Neural progenitor cell (in vitro differentiated cells): ENCODE measurements around the gene TSC22D3. TPM values are rescaled to one million over a fixed set of nuclear protein-coding genes. Genes with fewer than 3 reads are reported as not detected.

Experiments
- DNase-seq: peaks from one replicate; pipeline ENCODE4 v3.0.0-alpha.2; 2016; ENCODE audit warnings: low spot score
- H2AFZ ChIP-seq: fragments of 200-600 bp; sonication (generic); replicated peaks from 2 replicates; pipeline ENCODE4 v1.6.1; 2016; ENCODE audit warnings: antibody characterized with exemption
- H3F3A ChIP-seq: fragments of 200-600 bp; sonication (generic); 2 replicates; pipeline ENCODE4 v1.6.1; 2016; ENCODE audit warnings: antibody characterized with exemption, low read depth
- H3K27ac ChIP-seq: fragments of 200-600 bp; sonication (generic); 2 replicates; pipeline ENCODE4 v1.5.1; 2016; ENCODE audit warnings: mild to moderate bottlenecking
- H3K27me3 ChIP-seq: fragments of 200-600 bp; sonication (generic); 2 replicates; pipeline ENCODE4 v1.6.1; 2016; ENCODE audit warnings: mild to moderate bottlenecking, moderate library complexity
- H3K36me3 ChIP-seq: fragments of 200-600 bp; sonication (generic); 2 replicates; pipeline ENCODE4 v1.5.1; 2016
- H3K4me1 ChIP-seq: fragments of 200-600 bp; sonication (generic); 2 replicates; pipeline ENCODE4 v1.6.1; 2016; ENCODE audit warnings: mixed run types
- H3K4me2 ChIP-seq: fragments of 200-600 bp; sonication (generic); 2 replicates; pipeline ENCODE4 v1.6.1; 2016
- H3K4me3 ChIP-seq: fragments of 200-600 bp; sonication (generic); 2 replicates; pipeline ENCODE4 v1.5.1; 2016
- H3K79me2 ChIP-seq: fragments of 200-600 bp; sonication (generic); 2 replicates; pipeline ENCODE4 v1.6.1; 2016; ENCODE audit warnings: low read depth
- H3K9ac ChIP-seq: fragments of 200-600 bp; sonication (generic); 2 replicates; pipeline ENCODE4 v1.6.1; 2016
- H3K9me3 ChIP-seq: fragments of 200-600 bp; sonication (generic); 2 replicates; pipeline ENCODE4 v1.5.1; 2016; ENCODE audit warnings: low read depth
- H4K20me1 ChIP-seq: fragments of 200-600 bp; sonication (generic); 2 replicates; pipeline ENCODE4 v1.6.1; 2016; ENCODE audit warnings: low read depth
- H3K27ac Mint-ChIP-seq: 3 replicates; pipeline ENCODE4 v1.8.0; 2021; ENCODE audit warnings: mixed read lengths
- H3K27me3 Mint-ChIP-seq: 2 replicates; pipeline ENCODE4 v1.8.0; 2022; ENCODE audit warnings: low read depth, mild to moderate bottlenecking, inconsistent platforms, moderate library complexity, mixed read lengths; ENCODE audit not compliant: insufficient read depth
- H3K36me3 Mint-ChIP-seq: 3 replicates; pipeline ENCODE4 v1.8.0; 2021; ENCODE audit warnings: mixed read lengths
- H3K4me1 Mint-ChIP-seq: 3 replicates; pipeline ENCODE4 v1.8.0; 2021; ENCODE audit warnings: mixed read lengths
- H3K4me3 Mint-ChIP-seq: 3 replicates; pipeline ENCODE4 v1.8.0; 2021; ENCODE audit warnings: mild to moderate bottlenecking, moderate library complexity, mixed read lengths
- H3K9me3 Mint-ChIP-seq: 3 replicates; pipeline ENCODE4 v1.8.0; 2020; ENCODE audit warnings: mixed read lengths
- EZH2 ChIP-seq: fragments of 200-600 bp; sonication (generic); IDR thresholded peaks from 2 replicates; pipeline ENCODE4 v1.6.1; 2017; ENCODE audit warnings: antibody characterized with exemption, mild to moderate bottlenecking, moderate library complexity
- EZH2phosphoT487 ChIP-seq: fragments of 200-600 bp; sonication (generic); IDR thresholded peaks from 2 replicates; pipeline ENCODE4 v1.6.1; 2017; ENCODE audit warnings: antibody characterized with exemption
- total RNA-seq: library from RNA; depleted of rRNA; stranded (reverse); fragments of >200 nt; gene quantifications from 2 replicates; pipeline ENCODE4 v1.2.3, GENCODE V29; 2015; ENCODE audit warnings: low replicate concordance
- TF ChIP-seq, protein P1 (sequence below): fragments of 200-600 bp; sonication (generic); IDR thresholded peaks from 2 replicates; pipeline ENCODE4 v1.5.1; 2017; ENCODE audit warnings: antibody characterized with exemption, mild to moderate bottlenecking

TSC22D3 gene
- total RNA-seq, 1 donor from 2014 or later: 44.9 TPM

DNA sequence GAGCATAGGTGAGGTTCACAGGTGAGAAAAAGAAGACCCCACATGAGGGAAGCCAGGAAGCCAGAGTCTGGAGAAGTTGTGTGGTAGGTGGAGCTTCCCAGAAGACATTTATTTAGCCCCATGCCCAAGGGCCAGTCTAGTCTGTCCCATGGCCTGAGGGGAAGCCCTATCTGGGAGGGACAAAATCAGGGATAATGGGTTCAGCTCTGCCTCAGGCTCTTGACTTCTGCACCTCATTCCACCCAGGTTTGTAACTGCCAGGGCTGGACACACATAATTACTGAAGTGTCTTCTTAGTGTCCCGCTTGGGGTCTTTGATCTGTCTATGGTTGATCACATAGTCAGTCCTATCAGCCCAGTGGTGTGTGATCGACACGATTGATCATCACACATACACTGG, 36.0 kb downstream of the TSC22D3 start:
- Histone ChIP-seq H3K27me3 (no peaks in the 10 kb centered on the region), H3K9me3 (no peaks in the 10 kb centered on the region), H3K4me2 (no peak overlapping the region), H3K36me3 (no peaks in the 10 kb centered on the region), H3K9ac (no peak overlapping the region), H4K20me1 (no peaks in the 10 kb centered on the region), H3K79me2 (no peaks in the 10 kb centered on the region), H3K27ac (no peak overlapping the region), H3K4me1 (peaks cover 26% of the 10 kb centered on the region), H3K4me3 (no peak overlapping the region), H2AFZ (no peak overlapping the region), H3F3A (peaks cover 14% of the 10 kb centered on the region)
- Mint-ChIP-seq H3K4me1 (peaks cover 34% of the 10 kb centered on the region), H3K4me3 (no peak overlapping the region), H3K27me3 (peaks cover 13% of the 10 kb centered on the region), H3K9me3 (no peaks in the 10 kb centered on the region), H3K27ac (no peak overlapping the region), H3K36me3 (no peaks in the 10 kb centered on the region)
- no peak for DNase-seq
- no peak for TF ChIP-seq EZH2phosphoT487
- TF ChIP-seq EZH2: no peak
- TF ChIP-seq, protein P1, sequence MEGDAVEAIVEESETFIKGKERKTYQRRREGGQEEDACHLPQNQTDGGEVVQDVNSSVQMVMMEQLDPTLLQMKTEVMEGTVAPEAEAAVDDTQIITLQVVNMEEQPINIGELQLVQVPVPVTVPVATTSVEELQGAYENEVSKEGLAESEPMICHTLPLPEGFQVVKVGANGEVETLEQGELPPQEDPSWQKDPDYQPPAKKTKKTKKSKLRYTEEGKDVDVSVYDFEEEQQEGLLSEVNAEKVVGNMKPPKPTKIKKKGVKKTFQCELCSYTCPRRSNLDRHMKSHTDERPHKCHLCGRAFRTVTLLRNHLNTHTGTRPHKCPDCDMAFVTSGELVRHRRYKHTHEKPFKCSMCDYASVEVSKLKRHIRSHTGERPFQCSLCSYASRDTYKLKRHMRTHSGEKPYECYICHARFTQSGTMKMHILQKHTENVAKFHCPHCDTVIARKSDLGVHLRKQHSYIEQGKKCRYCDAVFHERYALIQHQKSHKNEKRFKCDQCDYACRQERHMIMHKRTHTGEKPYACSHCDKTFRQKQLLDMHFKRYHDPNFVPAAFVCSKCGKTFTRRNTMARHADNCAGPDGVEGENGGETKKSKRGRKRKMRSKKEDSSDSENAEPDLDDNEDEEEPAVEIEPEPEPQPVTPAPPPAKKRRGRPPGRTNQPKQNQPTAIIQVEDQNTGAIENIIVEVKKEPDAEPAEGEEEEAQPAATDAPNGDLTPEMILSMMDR: no peak

DNA sequence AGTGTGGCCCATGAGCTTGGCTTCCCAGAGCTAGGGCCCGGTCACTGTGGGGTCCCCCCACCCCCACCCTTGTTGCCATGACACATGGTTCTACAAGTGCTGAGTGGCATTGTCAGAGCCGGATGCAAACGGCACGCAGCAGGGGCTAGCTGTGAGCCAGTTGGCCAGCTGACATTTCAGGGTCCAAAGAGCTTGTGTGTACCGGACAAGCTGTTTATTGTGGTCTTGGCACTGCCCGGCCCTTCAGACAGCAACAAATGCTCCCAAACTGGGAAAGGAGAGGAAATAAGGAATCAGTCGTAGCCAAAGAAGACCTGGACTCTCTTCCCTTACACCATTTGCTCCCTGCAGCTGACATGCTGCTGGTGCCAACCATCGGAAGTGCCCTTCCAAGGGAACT, 36.8 kb downstream of the TSC22D3 start:
- H3K9ac ChIP-seq: no peak overlapping the region
- no peak overlapping the region for H3K4me2 ChIP-seq
- H3K4me1 ChIP-seq: peaks cover 26% of the 10 kb centered on the region
- H2AFZ ChIP-seq: no peak overlapping the region
- H3K27ac ChIP-seq: no peak overlapping the region
- Mint-ChIP-seq H3K9me3 (no peaks in the 10 kb centered on the region), H3K27me3 (peaks cover 13% of the 10 kb centered on the region), H3K27ac (no peak overlapping the region), H3K4me1 (peaks cover 34% of the 10 kb centered on the region), H3K36me3 (no peaks in the 10 kb centered on the region), H3K4me3 (no peak overlapping the region)
- DNase-seq: no peak
- no peaks in the 10 kb centered on the region for H4K20me1 ChIP-seq
- no peaks in the 10 kb centered on the region for H3K9me3 ChIP-seq
- H3F3A ChIP-seq: peaks cover 14% of the 10 kb centered on the region
- H3K36me3 ChIP-seq: no peaks in the 10 kb centered on the region
- TF ChIP-seq EZH2: no peak
- TF ChIP-seq EZH2phosphoT487: no peak
- TF ChIP-seq, protein P1: no peak
- H3K79me2 ChIP-seq: no peaks in the 10 kb centered on the region
- no peaks in the 10 kb centered on the region for H3K27me3 ChIP-seq
- H3K4me3 ChIP-seq: no peak overlapping the region

DNA sequence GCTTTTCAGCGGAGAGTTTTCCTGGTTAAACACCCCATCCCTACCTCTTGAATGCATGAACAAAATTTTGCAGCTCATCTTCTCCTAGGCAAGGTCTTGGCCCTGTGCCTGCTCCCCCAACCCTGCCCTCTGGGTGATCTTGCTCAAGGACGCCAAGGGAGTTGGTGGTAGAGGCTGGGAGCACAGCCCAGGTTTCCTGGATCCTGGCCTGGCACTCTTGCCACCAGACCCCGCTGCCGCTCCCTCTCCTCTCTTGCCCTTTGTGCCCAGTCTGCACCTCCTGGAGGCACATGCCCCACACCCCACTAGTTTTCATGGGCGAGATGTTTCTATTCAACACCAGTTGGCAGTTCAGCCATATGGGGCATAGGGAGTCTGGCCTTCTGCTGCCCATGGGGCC, 37.3 kb downstream of the TSC22D3 start:
- Histone ChIP-seq H3K9me3 (no peaks in the 10 kb centered on the region), H3K27ac (no peak overlapping the region), H3F3A (peaks cover 14% of the 10 kb centered on the region), H4K20me1 (no peaks in the 10 kb centered on the region), H3K4me2 (no peak overlapping the region), H3K27me3 (no peaks in the 10 kb centered on the region), H3K4me3 (no peak overlapping the region), H3K79me2 (no peaks in the 10 kb centered on the region), H3K4me1 (peaks cover 26% of the 10 kb centered on the region), H2AFZ (no peak overlapping the region), H3K9ac (no peak overlapping the region), H3K36me3 (no peaks in the 10 kb centered on the region)
- no peak for TF ChIP-seq EZH2
- no peak for TF ChIP-seq EZH2phosphoT487
- TF ChIP-seq, protein P1: no peak
- Mint-ChIP-seq H3K4me1 (peaks cover 34% of the 10 kb centered on the region), H3K27ac (no peak overlapping the region), H3K9me3 (no peaks in the 10 kb centered on the region), H3K27me3 (peaks cover 16% of the 10 kb centered on the region), H3K4me3 (no peak overlapping the region), H3K36me3 (no peaks in the 10 kb centered on the region)
- DNase-seq: no peak
